NCI-H2081 (cell line): ENCODE results near the gene SLC50A1.
A peak's percentile ranks its signal among the peaks of the same experiment; 100 is the strongest.

ENCODE experiments used
- DNase-seq, 2 experiments: peaks; one replicate each; lab custom pipeline; 2025; lab: John Stamatoyannopoulos, UW

SLC50A1 gene

GRCh38 chr1:155135415-155136028, at the start of gene SLC50A1:
Gene SLC50A1, plus strand, starts transcription at chr1:155135852. Its CDS starts 60 bp downstream, at chr1:155135912.
- DNase-seq = peak; percentile 95 to 96

DNA sequence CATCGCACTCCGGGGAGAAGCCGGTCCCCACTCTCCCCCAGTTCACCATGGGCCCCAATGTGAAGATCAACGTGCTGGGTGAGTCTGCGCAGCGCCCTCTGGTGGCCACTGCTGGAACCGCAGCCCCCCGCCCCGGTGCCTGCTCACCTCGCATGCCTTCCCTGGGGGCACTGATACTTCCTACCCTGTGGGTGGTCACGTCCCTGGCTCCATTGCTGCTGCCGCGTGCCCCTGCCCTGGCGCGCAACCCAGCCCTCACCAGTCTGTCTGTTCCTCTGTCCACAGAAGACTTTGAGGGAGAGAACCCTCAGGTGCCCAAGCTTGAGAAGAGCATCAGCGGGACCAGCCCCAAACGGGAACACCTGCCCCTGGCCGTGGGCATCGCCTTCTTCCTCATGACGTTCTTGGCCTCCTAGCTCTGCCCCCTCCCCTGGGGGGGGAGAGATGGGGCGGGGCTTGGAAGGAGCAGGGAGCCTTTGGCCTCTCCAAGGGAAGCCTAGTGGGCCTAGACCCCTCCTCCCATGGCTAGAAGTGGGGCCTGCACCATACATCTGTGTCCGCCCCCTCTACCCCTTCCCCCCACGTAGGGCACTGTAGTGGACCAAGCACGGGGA, 49.4 kb upstream of the SLC50A1 start:
- peak; percentile 77 to 78 for DNase-seq

DNA sequence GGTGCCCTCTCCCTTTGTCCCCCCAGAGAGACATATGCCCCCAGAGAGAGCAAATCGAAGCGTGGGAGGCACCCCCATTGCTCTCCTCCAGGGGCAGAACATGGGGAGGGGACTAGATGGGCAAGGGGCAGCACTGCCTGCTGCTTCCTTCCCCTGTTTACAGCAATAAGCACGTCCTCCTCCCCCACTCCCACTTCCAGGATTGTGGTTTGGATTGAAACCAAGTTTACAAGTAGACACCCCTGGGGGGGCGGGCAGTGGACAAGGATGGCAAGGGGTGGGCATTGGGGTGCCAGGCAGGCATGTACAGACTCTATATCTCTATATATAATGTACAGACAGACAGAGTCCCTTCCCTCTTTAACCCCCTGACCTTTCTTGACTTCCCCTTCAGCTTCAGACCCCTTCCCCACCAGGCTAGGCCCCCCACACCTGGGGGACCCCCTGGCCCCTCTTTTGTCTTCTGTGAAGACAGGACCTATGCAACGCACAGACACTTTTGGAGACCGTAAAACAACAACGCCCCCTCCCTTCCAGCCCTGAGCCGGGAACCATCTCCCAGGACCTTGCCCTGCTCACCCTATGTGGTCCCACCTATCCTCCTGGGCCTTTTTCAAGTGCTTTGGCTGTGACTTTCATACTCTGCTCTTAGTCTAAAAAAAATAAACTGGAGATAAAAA, 48.7 kb upstream of the SLC50A1 start:
- DNase-seq = no peak

DNA sequence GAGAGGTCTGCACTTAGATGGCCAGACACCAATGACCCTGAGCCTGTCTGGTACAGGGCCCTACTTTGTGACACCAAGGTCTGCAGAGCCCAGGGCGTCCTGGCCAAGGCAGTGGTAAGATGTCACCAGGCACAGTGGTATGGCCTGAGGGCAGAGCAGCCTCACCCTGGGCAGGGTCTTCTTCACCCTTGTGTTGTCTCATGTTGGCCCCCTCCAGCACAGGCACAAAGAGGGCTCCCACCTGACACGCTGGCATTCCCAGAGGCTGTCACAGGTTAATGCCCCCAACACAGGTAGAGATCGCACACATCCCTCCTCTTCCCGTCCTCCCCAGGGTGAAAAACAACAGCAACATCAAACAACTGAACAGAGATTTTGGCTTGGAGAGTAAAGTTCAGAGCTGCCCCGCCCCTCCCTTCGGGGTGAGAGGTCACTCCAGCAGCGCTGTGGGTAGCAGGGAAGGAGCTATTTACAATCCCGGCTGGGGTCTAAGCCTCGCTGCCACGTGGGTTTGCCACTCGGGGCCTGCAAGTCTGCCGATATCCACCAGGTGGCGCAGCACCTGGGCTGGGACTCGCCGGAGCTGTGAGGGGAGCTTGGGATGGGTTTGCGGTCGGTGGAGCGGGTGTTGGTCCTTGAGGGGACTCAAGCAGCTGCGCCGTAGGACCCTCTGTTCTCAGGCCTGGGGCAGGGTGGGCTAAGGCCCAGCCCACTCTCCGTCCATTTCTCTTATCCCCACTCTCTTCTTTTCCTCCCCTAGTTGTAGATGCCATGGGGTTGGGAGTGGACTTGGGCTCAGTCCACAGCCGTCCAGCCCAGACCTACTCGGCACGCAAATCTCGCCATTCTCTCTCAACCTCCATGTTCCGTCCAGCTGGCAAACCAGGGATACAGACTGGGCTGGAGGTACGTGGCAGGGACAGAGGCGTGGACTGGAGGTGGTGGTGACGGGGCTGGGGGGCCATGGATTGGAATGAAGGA, 44.3 kb upstream of the SLC50A1 start:
- DNase-seq = peak; percentile 85 to 86

- DNase-seq = no peak
These were observed 43.5 kb upstream of the SLC50A1 start for GRCh38 chr1:155092131-155092530.

DNA sequence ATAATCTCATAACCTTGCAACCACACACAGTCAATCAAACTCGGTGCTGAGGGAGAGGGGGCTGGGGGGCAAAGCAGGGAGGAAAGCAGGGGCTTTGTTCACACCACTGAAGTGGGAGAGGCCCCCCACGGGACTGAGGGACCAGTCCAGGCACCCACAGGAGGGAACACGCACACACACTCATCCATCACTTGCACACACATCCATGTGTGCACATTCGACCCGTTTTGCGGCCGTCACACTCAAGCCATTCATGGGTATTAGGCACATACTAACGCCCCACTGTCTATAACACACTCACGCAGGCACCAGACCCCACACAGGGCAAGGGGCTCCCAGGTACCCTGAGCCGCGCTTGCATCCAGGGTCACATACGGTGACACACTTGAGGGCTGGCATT, 43.0 kb upstream of the SLC50A1 start:
- no peak for DNase-seq

DNA sequence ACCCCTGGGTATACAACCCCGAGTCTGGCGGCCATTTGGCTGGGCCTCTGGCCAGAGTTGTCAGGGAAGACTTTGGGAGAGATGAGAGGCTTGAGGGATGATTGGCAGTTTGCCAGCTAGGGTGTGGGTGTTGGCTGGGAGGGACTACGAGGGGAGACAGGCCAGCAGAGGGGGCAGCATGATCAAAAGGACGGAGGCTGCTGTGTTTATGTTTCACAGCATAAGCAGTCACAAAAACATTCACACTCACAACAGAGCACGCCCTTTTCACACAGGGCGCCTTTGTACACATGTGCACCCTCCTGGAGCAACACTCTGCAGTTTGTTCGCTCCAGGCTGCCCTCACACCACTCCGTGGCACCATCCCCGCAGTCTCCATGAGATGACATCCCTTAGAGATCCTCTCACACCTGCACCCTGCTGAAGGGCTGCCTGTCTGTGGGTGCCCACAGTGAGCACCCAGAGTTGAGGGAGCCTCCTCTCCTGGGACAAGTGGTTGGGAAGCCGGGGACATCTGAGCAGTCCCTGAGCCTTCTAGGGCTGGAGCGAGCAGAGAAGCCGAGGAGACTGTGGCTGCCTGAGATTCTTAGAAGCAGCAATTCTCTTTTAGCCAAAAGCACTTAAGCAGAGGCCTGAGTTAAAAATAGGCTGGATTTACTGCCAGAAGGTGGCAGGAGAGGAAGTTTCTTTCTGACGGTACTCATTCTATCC, 41.6 kb upstream of the SLC50A1 start:
- DNase-seq = peak; percentile 40 to 65

GRCh38 chr1:155094622-155094948, 41.1 kb upstream of the SLC50A1 start:
- DNase-seq = no peak

DNA sequence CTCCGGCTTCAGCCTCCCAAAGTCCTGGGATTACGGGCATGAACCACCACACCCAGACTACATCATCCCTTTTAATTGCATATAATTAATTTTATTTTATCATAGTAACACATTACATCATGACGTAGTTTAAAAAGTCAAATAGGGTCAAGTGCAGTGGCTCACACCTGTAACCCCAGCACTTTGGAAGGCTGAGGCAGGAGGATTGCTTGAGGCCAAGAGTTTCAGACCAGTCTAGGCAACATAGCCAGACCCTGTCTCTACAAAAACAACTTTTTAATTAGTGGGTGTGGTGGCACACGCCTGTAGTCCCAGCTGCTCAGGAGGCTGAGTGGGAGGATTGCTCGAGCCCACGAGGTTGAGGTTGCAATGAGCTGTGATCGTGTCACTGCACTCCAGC, 36.3 kb upstream of the SLC50A1 start:
- DNase-seq = no peak

DNA sequence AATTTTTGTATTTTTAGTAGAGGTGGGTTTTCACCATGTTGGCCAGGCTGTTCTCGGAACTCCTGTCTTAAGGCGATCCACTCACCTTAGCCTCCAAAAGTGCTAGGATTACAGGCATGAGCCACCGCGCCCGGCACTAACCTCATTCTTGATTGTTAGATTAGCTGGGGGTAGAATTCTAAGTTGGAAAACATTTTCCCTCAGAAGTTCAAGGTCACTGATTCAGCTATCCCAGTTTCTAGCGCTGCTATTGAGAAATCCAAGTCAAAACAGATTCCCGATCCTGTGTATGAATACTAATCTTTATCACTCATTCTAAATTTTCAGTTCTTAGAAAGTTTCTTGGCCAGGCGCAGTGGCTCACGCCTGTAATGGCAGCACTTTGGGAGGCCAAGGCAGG, 32.3 kb upstream of the SLC50A1 start:
- no peak for DNase-seq

DNA sequence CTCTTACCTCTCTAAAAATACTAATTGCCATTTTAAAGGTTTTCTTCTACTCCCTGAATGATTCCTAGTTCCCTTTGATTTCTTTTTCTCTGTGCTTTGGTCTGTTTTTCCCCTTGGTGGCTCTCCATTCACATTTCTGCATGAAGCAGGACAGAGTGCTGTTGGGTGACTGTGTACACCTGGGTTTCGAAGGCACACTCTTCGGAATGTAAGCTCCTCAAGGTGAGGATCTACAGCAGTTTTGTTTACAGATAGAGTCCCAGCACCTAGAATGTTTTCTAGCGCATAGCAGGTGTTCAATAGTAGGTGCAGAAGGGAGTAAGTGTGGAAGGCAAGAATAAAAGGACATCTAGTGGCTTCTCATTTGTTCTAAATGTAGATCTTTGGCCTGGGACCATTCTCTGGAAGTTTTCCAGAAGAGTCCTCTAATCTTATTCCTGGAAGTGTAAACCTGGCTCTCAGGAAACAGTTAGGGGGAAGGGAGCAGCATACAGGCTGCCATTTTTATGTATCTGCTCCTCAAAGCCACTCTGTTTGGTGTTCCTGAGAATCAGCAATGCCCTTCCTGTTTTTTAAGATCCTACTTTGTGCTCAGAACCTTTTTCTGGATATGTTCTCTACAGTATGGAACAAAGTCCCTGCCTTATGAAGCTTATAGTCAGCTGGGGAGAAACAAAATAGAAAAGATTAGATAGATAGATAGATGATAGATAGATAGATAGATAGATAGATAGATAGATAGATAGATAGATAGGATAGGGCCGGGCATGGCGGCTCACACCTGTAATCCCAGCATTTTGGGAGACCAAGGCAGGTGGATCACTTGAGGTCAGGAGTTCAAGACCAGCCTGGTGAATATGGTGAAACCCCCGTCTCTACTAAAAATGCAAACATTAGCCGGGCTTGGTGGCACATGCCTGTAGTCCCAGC, 30.8 kb upstream of the SLC50A1 start:
- no peak for DNase-seq

DNA sequence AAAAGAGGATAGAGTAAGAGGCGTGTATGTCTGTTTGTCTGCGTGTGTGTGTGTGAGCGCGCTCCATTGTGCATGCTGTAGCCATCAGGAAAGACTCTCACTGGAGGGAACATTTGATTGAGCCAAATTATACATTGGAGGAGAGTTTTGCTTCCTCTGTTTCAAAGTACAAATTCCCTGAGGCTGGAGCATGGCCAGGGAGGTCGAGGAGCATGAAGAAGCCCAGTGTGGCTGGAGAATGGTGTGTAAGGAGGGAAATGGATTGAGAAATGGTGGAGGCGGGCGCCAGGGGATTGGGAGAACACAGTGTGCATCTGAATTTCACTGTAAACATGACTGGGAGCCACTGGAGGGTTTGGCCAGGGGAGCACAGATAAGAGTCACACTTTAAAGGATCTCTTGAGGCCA, 30.0 kb upstream of the SLC50A1 start:
- DNase-seq = no peak

DNA sequence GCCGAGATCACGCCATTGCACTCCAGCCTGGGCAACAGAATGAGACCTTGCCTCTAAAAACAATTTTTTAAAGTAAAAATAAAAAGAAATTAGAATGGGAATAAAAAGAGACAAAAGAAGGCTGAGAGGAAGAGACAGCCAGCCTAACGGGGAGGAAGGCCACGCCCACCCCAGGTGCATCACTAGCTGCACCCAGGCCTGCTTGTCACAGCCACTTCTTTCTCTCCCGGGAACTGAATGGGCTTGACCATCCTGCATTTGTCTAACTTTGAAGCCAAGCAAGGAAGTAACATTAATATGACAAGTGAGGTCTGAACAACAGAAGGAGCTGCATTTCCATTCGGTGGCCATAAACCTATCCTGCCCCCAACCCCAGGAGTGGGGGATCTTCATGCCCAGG, 28.8 kb upstream of the SLC50A1 start:
- DNase-seq = no peak

GRCh38 chr1:155107309-155108264, 28.1 kb upstream of the SLC50A1 start:
- DNase-seq = no peak

DNA sequence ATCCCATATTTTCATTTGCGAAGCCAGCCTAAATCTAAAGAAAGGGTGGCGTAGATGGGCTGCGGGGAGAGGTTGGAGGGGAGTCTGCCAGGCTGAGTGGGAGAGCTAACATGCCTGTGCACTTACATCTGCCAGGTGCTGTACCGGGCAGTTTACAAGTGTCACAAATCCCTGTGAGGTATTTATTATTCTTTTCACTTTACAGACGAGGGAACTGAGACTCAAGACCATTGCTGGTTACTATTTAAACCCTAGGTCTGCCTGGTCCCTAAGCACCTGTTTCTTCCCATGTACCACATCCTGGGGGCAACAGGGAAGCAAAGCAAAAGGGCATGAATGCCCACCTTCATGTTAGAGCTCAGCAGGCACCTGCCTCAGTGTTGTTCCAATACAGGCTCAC, 27.4 kb upstream of the SLC50A1 start:
- no peak for DNase-seq

GRCh38 chr1:155110381-155110780, 25.3 kb upstream of the SLC50A1 start:
- DNase-seq = no peak

DNA sequence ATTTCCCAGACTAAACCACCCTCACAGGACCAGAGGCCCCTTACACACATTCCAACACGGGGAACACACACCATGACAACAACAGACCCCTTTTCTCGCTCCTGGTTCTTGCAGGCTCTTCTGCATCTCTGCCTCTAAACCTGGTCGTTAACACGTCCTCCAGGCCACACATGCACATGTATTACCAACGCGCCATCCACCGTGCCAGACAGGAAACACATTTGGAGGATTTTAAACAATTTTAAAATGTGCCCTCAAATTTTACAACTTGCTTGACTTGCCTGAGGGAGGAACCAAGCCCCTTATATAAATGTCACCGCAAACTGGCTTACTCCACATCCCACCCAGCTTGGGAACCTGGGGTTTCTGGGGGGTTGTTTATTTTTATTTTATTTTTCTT, 24.8 kb upstream of the SLC50A1 start:
- no peak for DNase-seq

GRCh38 chr1:155113450-155113980, 22.1 kb upstream of the SLC50A1 start:
- DNase-seq = no peak

DNA sequence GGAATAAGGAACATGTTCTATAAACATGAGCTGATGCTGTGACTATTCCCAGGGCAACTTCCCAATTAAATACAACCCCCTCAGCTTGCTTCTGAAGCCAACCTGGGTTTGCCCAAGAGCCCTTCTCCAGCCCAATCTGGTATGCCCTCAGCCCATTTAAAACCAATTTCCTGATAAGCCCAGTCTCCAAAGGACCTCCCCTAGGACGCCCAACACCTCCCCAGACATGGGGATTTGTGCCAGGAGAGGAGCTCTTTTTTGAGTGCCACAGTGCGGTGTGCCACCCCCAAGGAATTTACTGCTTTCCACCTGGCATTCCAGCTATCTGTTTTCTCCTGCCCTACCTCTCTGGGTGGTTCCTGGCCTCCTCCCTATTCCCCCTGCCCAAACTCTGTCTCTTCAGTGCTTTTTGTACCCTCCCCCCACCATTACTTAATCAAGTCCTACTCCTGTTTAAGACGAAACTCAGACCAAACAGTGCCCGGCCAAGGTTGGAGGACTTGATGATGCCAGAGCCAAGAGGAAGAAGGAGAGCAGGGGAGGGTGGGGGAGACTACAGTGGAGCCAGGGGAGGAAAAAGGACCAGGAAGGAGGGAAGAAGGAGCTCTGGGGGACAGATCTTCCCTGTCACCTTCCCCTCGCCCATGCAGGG, 19.4 kb upstream of the SLC50A1 start:
- DNase-seq = no peak
